ENCODE results near the gene CARD6.
"Not testable (repeated sequence)": the region's sequence is repeated elsewhere in the genome, so short reads cannot be mapped to it uniquely, and the experiment has no call there.

Gene CARD6

GRCh38 chr5:40873286-40873880 lies 32.2 kb downstream of the CARD6 start:
- no peak for DNase-seq (ENCODE audit: low read depth in 2 of 2)

DNA sequence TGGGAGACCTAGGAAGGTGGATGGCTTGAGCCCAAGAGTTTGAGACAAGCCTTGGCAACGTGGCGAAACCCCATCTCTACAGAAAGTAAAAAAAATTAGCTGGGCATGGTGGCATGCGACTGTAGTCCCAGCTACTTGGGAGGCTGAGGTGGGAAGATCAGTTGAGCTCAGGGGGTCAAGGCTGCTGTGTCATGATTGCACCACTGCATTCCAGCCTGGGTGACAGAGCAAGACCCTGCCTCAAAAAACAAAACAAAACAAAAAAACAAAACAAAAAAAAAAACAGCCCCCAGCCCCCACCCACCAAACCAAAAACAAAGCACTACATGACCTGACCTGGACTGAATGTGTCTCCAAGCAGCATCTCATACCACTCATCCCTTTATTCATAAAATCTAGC lies 34.8 kb downstream of the CARD6 start:
- DNase-seq (ENCODE audit: low read depth in 2 of 2) = no peak

DNA sequence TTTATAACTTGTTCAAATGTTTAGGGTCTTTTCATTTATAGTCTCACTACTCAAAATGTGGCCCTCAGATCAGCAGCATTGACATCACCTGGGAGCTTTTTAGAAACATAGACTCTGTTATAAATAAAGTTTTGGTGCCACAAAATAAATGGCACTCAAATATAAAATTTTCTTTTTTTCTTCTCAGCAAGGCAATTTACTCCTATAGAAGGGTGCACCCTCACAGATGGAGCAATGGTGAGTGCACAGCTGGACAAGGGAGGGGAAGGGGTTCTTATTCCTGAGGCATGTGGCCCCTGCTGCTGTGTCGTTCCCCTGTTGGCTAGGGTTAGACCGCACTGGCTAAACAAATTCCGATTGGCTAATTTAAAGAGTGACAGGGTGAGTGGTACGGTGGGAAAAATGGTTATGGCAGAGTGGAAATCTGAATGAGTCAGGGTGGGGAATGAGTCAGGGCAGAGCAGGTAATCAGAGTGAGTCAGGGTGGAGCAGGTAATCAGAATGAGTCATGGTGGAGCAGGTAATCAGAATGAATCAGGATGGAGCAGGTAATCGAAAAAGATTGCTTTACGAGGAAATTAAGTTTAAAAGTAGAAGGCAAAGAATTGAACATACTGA lies 36.3 kb downstream of the CARD6 start:
- no peak for DNase-seq (ENCODE audit: low read depth in 2 of 2)

GRCh38 chr5:40879163-40879942 lies 38.2 kb downstream of the CARD6 start:
- no peak for DNase-seq (ENCODE audit: low read depth in 2 of 2)

- DNase-seq (ENCODE audit: low read depth in 2 of 2) = no peak
Measured at GRCh38 chr5:40882291-40882690, 41.1 kb downstream of the CARD6 start.

DNA sequence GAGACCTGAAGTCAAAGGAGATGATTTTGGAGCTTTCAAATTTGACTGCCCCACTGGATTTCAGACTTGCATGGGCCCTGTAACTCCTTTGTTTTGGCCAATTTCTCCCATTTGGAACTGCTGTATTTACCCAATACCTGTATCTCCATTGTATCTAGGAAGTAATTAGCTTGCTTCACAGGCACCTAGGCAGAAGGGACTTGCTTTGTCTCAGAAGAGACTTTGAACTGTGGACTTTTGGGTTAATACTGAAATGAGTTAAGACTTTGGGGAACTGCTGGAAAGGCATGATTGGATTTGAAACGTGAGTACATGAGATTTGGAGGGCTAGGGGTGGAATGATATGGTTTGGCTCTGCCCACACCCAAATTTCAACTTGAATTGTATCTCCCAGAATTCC lies 41.9 kb downstream of the CARD6 start:
- not testable (repeated sequence) for DNase-seq (ENCODE audit: low read depth in 2 of 2)

- not testable (repeated sequence) for DNase-seq (ENCODE audit: low read depth in 2 of 2)
Measured at GRCh38 chr5:40895440-40896425, 54.6 kb downstream of the CARD6 start.

GRCh38 chr5:40904205-40904993 lies 63.2 kb downstream of the CARD6 start:
- no peak for DNase-seq (ENCODE audit: low read depth in 2 of 2)

- no peak for DNase-seq (ENCODE audit: low read depth in 2 of 2)
Measured at GRCh38 chr5:40904994-40905306, 63.8 kb downstream of the CARD6 start.

DNA sequence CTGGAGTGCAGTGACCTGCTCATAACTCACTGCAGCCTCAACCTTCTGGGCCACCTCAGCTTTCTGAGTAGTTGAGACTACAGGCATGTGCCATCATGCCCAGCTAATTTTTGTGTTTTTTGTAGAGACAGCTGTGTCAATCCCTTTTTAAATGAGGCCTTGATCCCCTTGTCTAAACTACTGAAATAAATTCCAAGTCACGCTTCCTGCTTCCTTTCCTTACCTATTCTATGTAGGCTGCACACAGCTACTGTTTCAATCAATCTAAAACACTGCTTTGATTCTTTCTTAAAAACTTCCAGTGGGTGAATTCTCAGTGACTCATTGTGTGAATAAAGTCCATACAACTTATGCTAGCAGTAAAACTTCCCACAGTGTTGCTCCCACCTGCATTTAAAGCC lies 65.2 kb downstream of the CARD6 start:
- no peak for DNase-seq (ENCODE audit: low read depth in 2 of 2)

DNA sequence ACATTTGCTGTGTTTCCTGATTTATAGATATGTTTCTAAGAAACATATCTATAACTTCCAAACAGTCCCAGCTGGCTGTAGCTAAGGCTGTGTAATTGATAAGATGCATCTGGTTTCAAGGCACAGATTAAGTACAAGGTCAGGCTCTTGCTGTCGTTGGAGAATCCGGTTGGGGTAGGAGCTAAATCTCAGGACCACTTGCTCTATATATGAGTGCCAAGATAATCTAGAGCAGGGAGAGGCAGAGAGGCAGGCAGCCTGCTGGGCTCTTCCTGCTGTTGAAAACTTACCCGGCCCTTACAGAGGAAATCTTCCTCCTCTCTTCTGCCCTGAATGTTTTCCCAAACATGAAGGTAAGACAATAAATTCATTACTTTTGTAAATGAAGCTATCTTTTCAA lies 68.1 kb downstream of the CARD6 start, which contains the start of gene C7:
Gene C7, plus strand, starts transcription at position 234 of the 400 bp plus-strand sequence. Its CDS starts 114 bp downstream, at position 348.
- DNase-seq (ENCODE audit: low read depth in 2 of 2) = no peak

DNA sequence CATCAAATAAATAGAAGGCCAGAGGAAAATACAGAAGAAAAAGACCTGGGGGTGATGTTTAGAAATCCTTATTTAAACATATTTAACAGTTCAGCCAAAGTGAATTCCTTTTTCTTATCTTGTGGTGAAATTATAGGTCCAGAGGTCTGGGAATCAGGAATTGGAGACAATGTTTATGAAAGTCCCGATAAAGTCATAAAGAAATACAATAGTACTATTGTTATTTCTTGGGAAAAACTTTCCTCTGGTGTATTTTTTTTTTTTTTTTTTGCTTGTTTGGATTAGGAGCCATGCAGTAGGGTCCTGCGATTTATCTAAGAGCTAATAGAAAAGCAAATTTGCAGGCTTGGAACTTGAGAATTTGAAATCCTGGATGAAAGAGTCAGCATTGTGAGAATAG lies 68.6 kb downstream of the CARD6 start:
- DNase-seq (ENCODE audit: low read depth in 2 of 2) = no peak

Data from stimulated activated CD8-positive, alpha-beta memory T cell treated with anti-CD3 and anti-CD28 coated beads, Interleukin-2, amount 100 ng/mL, for 1 hour (primary cell).